HG02610 (cell line): Measurements from ENCODE around the gene WASHC3.
"Not testable (repeated sequence)": the region's sequence is repeated elsewhere in the genome, so short reads cannot be mapped to it uniquely, and the experiment has no call there.

Source experiments
- ATAC-seq: cut with Tn5 transposase; IDR thresholded peaks from one replicate; pipeline ENCODE4 v1.9.1; 2021; ENCODE audit warnings: mild to moderate bottlenecking, moderate library complexity; ENCODE audit not compliant: unreplicated experiment

Gene WASHC3

GRCh38 chr12:102051431-102051965, 10.3 kb downstream of the WASHC3 start:
- peak; percentile 76 for ATAC-seq

GRCh38 chr12:102050660-102051430, 10.9 kb downstream of the WASHC3 start:
- ATAC-seq = no peak

- ATAC-seq = peak; percentile 77
These were observed 17.9 kb downstream of the WASHC3 start for GRCh38 chr12:102043928-102044327.

GRCh38 chr12:102033991-102034745, 27.6 kb downstream of the WASHC3 start:
- ATAC-seq = no peak

GRCh38 chr12:102031852-102032251, 29.9 kb downstream of the WASHC3 start:
- ATAC-seq = no peak

- no peak for ATAC-seq
These were observed 32.6 kb downstream of the WASHC3 start for GRCh38 chr12:102029141-102029540.

- ATAC-seq = no peak
These were observed 35.1 kb downstream of the WASHC3 start for GRCh38 chr12:102026728-102027127.

GRCh38 chr12:102024765-102025164, 37.0 kb downstream of the WASHC3 start:
- no peak for ATAC-seq

- no peak for ATAC-seq
These were observed 38.4 kb downstream of the WASHC3 start for GRCh38 chr12:102023343-102023930.

- ATAC-seq = no peak
These were observed 39.5 kb downstream of the WASHC3 start for GRCh38 chr12:102022286-102022685.

GRCh38 chr12:102021540-102022246, 40.1 kb downstream of the WASHC3 start:
- ATAC-seq = no peak

GRCh38 chr12:102018607-102019006, 43.2 kb downstream of the WASHC3 start:
- ATAC-seq = not testable (repeated sequence)

- ATAC-seq = peak; percentile 46
These were observed 45.3 kb downstream of the WASHC3 start for GRCh38 chr12:102016472-102016871.

- ATAC-seq = peak; percentile 85
These were observed 51.4 kb downstream of the WASHC3 start for GRCh38 chr12:102010265-102010994.

- no peak for ATAC-seq
These were observed 52.0 kb downstream of the WASHC3 start for GRCh38 chr12:102009796-102010195.

- no peak for ATAC-seq
These were observed 53.1 kb downstream of the WASHC3 start for GRCh38 chr12:102008615-102009126.

- ATAC-seq = no peak
These were observed 56.5 kb downstream of the WASHC3 start for GRCh38 chr12:102005256-102005655.

- no peak for ATAC-seq
These were observed 64.7 kb downstream of the WASHC3 start for GRCh38 chr12:101997102-101997501.

- ATAC-seq = no peak
These were observed 66.1 kb downstream of the WASHC3 start for GRCh38 chr12:101995684-101996083.

- ATAC-seq = no peak
These were observed 69.7 kb downstream of the WASHC3 start for GRCh38 chr12:101992091-101992490.
